ENCODE data around the gene KRTAP5-11. TPM values are rescaled to one million over a fixed set of nuclear protein-coding genes. Genes with fewer than 3 reads are reported as not detected.

KRTAP5-11 gene, protein sequence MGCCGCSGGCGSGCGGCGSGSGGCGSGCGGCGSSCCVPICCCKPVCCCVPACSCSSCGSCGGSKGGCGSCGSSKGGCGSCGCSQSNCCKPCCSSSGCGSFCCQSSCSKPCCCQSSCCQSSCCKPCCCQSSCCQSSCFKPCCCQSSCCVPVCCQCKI
- total RNA-seq, result not detected in 2 replicates

DNA sequence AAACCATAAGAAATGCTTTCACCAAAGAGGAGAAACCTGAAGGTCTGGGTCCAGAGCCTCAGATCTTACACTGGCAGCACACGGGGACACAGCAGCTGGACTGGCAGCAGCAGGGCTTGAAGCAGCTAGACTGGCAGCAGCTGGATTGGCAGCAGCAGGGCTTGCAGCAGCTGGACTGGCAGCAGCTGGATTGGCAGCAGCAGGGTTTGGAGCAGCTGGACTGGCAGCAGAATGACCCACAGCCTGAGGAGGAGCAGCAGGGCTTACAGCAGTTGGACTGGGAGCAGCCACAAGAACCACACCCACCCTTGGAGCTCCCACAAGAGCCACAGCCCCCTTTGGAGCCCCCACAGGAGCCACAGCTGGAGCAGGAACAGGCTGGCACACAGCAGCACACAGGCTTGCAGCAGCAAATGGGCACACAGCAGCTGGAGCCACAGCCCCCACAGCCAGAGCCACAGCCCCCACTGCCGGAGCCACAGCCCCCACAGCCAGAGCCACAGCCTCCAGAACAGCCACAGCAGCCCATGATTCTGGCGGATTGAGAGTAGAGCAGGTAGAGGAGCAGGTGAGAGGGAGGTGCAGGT, at the start of gene KRTAP5-11:
Gene KRTAP5-11 (minus strand): TSS at position 567 of the 587 bp plus-strand sequence. CDS start 38 bp downstream, at position 529.

DNA sequence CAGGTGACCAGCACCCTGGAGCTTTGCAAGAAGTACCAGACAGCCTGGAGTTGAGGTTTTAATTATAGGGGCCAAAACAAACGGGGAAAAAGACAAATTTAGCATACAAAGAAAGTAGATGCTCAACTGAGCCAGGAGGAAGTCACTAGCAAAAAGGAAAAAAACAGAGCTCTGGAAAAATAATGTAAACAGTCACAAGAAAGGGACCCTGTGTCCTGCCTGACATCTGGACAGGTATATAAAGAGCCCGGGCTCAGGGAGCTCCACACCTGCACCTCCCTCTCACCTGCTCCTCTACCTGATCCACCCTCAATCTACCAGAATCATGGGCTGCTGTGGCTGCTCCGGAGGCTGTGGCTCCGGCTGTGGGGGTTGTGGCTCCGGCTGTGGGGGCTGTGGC, 17.4 kb downstream of the KRTAP5-11 start, which contains the start of gene KRTAP5-10:
Gene KRTAP5-10 (plus strand): TSS at position 301 of the 400 bp plus-strand sequence. CDS start 25 bp downstream, at position 326.

GRCh38 chr11:71548120-71548519, 34.6 kb downstream of the KRTAP5-11 start, which contains the start of gene KRTAP5-9:
TSS of gene KRTAP5-9 (plus strand) at chr11:71548420. CDS start at chr11:71548658, 238 bp downstream.

DNA sequence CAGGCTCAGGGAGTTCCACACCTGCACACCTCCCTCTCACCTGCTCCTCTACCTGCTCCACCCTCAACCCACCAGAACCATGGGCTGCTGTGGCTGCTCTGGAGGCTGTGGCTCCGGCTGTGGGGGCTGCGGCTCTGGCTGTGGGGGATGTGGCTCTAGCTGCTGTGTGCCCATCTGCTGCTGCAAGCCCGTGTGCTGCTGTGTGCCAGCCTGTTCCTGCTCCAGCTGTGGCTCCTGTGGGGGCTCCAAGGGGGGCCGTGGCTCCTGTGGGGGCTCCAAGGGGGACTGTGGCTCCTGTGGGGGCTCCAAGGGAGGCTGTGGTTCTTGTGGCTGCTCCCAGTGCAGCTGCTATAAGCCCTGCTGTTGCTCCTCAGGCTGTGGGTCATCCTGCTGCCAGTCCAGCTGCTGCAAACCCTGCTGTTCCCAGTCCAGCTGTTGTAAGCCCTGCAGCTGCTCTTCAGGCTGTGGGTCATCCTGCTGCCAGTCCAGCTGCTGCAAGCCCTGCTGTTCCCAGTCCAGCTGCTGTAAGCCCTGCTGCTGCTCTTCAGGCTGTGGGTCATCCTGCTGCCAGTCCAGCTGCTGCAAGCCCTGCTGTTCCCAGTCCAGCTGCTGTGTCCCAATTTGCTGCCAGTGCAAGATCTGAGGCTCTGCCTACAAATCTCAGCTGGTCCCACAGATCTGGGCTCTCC, 44.6 kb downstream of the KRTAP5-11 start, which contains the start of gene KRTAP5-8:
Gene KRTAP5-8 (plus strand): TSS at position 49 of the 689 bp plus-strand sequence. CDS start 31 bp downstream, at position 80.

Other genes with a start within 250 kb of the KRTAP5-11 start
- 28.4 and 29.9 TPM in 2 replicates for gene DHCR7, start 134.5 kb downstream of the KRTAP5-11 start, total RNA-seq
- gene NADSYN1, start 129.7 kb downstream of the KRTAP5-11 start, total RNA-seq, result 74.8 and 137 TPM in 2 replicates
- gene KRTAP5-7, start 55.6 kb downstream of the KRTAP5-11 start, total RNA-seq, result not detected in 2 replicates
- not detected in 2 replicates for gene KRTAP5-8, start 44.9 kb downstream of the KRTAP5-11 start, total RNA-seq
- not detected in 2 replicates for gene KRTAP5-9, start 34.5 kb downstream of the KRTAP5-11 start, total RNA-seq
- gene KRTAP5-10, start 17.3 kb downstream of the KRTAP5-11 start, total RNA-seq, result not detected in 2 replicates

All from regular cardiac myocyte (primary cell).